Measurements from ENCODE around the gene SDS.
A peak's percentile ranks its signal among the peaks of the same experiment; 100 is the strongest.

The SDS gene

DNA sequence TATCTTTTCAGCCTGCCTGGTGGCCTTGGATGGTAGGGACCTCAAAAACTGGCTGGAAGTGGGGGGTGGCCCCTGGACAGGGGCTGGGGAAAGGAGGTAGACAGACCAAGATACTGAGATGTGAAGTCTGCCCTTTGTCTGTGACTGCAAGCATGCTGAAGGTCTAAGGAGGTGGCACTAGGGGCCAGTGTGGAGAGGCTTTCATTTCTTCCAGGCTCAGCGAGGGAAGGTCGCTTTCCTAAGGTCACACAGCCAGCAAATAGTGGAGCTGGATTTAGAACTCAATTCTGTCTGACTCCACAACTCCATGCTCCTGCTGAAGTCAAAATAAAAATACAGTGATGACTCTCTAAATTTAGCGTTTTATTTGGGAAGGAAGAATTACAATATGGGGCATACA lies 56.6 kb downstream of the SDS start:
- TF ChIP-seq, protein P1, sequence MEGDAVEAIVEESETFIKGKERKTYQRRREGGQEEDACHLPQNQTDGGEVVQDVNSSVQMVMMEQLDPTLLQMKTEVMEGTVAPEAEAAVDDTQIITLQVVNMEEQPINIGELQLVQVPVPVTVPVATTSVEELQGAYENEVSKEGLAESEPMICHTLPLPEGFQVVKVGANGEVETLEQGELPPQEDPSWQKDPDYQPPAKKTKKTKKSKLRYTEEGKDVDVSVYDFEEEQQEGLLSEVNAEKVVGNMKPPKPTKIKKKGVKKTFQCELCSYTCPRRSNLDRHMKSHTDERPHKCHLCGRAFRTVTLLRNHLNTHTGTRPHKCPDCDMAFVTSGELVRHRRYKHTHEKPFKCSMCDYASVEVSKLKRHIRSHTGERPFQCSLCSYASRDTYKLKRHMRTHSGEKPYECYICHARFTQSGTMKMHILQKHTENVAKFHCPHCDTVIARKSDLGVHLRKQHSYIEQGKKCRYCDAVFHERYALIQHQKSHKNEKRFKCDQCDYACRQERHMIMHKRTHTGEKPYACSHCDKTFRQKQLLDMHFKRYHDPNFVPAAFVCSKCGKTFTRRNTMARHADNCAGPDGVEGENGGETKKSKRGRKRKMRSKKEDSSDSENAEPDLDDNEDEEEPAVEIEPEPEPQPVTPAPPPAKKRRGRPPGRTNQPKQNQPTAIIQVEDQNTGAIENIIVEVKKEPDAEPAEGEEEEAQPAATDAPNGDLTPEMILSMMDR (IDR thresholded peaks at IDR 0.05; ENCODE audit: borderline replicate concordance, insufficient read depth, low read depth, low read length) = 0 out of 2 replicates have a peak, but pooled peaks have one; percentile 8
- H3K4me3 ChIP-seq (ENCODE audit: low read depth, low read length) = no peak overlapping the region

DNA sequence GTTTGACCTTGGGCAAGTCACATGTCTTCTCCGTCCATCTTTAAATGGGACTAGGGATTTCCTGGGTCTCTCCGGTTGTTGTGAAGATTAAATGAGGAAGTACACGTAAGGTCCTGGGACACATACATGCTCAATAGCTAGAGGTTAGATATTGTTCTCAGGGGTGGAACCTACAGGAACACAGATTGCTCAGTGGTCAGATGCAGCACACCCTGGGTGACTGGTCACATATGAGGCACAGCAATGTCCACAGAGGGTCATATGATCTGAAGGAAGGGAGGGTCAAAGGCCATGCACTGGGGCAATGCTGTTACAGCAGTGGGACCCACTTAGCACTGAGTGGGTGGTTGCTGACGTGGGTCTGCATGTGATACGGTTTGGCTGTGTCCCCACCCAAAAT lies 57.3 kb downstream of the SDS start:
- no peak overlapping the region for H3K4me3 ChIP-seq (ENCODE audit: low read depth, low read length)
- TF ChIP-seq, protein P1 (IDR thresholded peaks at IDR 0.05; ENCODE audit: borderline replicate concordance, insufficient read depth, low read depth, low read length) = no peak

DNA sequence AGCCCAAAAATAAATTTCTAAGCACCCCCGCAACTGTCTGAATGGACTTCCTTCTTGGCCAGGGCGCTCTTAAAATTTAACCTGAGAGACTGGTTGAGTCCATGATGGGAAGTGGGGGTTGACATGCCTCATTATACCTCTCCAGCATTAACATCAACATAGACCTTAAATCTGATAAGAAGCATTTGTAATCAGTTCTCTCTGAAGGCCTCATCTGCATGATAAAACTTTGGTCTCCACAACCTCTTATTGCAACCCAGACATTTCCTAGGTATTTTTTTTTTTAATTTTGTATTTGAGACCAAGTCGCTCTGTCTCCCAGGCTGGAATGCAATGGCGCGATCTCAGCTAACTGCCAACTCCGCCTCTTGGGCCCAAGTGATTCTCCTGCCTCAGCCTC lies 58.4 kb downstream of the SDS start:
- TF ChIP-seq, protein P1 (IDR thresholded peaks at IDR 0.05; ENCODE audit: borderline replicate concordance, insufficient read depth, low read depth, low read length) = no peak
- no peak overlapping the region for H3K4me3 ChIP-seq (ENCODE audit: low read depth, low read length)
